Measurements from ENCODE around the gene CERT1. TPM values are rescaled to one million over a fixed set of nuclear protein-coding genes. Genes with fewer than 3 reads are reported as not detected.

The CERT1 gene
- total and polyA plus RNA-seq, 2 donors (not counting 1 experiment from before 2014, with no cell fraction given): 18.0 to 36.0 TPM

- Histone ChIP-seq H3K4me3 (replicated peaks in 1 of 4; ENCODE audit: control extremely low read depth in 1 of 4, insufficient read depth in 1 of 4, low read depth in 3 of 4, low read length in 4 of 4) (no peak overlapping the region), H3K27me3 (ENCODE audit: control insufficient read depth, insufficient read depth, low read length) (no peaks in the 10 kb centered on the region), H2AFZ (ENCODE audit: low read length) (no peak overlapping the region), H3K4me2 (ENCODE audit: extremely low read depth, insufficient read depth, low read length) (no peak overlapping the region), H3K9ac (ENCODE audit: insufficient read depth, low read length) (no peak overlapping the region), H3K79me2 (ENCODE audit: control insufficient read depth, insufficient read depth, low read length) (peaks cover 17% of the 10 kb centered on the region), H3K9me3 (ENCODE audit: control insufficient read depth, insufficient read depth, low read depth, low read length) (no peaks in the 10 kb centered on the region), H3K27ac (ENCODE audit: insufficient read depth, low read length) (no peak overlapping the region), H3K36me3 (ENCODE audit: control insufficient read depth, insufficient read depth, low read length) (no peaks in the 10 kb centered on the region), H4K20me1 (ENCODE audit: control insufficient read depth, extremely low read depth, insufficient read depth, low read length) (no peaks in the 10 kb centered on the region), H3K4me1 (ENCODE audit: control insufficient read depth, extremely low read depth, insufficient read depth, low read length) (no peaks in the 10 kb centered on the region)
- TF ChIP-seq CTCF (conservative IDR thresholded peaks at IDR 0.05 in 1 of 2, IDR thresholded peaks at IDR 0.05 in 1 of 2; ENCODE audit: low read depth in 1 of 2, low read length in 2 of 2) (no peak), EZH2 (IDR thresholded peaks at IDR 0.05; ENCODE audit: low read length, missing control alignments) (no peak)
- DNase-seq (ENCODE audit: low read depth in 2 of 2): no peak
Observed at GRCh38 chr5:75484605-75485004, 26.8 kb downstream of the CERT1 start.

- Histone ChIP-seq H4K20me1 (ENCODE audit: control insufficient read depth, extremely low read depth, insufficient read depth, low read length) (no peaks in the 10 kb centered on the region), H3K9me3 (ENCODE audit: control insufficient read depth, insufficient read depth, low read depth, low read length) (no peaks in the 10 kb centered on the region), H3K27ac (ENCODE audit: insufficient read depth, low read length) (no peak overlapping the region), H3K4me3 (replicated peaks in 1 of 4; ENCODE audit: control extremely low read depth in 1 of 4, insufficient read depth in 1 of 4, low read depth in 3 of 4, low read length in 4 of 4) (no peak overlapping the region), H3K4me1 (ENCODE audit: control insufficient read depth, extremely low read depth, insufficient read depth, low read length) (no peaks in the 10 kb centered on the region), H3K4me2 (ENCODE audit: extremely low read depth, insufficient read depth, low read length) (no peak overlapping the region), H3K79me2 (ENCODE audit: control insufficient read depth, insufficient read depth, low read length) (peaks cover 15% of the 10 kb centered on the region), H3K27me3 (ENCODE audit: control insufficient read depth, insufficient read depth, low read length) (no peaks in the 10 kb centered on the region), H3K9ac (ENCODE audit: insufficient read depth, low read length) (no peak overlapping the region), H3K36me3 (ENCODE audit: control insufficient read depth, insufficient read depth, low read length) (no peaks in the 10 kb centered on the region), H2AFZ (ENCODE audit: low read length) (no peak overlapping the region)
- TF ChIP-seq EZH2 (IDR thresholded peaks at IDR 0.05; ENCODE audit: low read length, missing control alignments): no peak
- TF ChIP-seq CTCF (conservative IDR thresholded peaks at IDR 0.05 in 1 of 2, IDR thresholded peaks at IDR 0.05 in 1 of 2; ENCODE audit: low read depth in 1 of 2, low read length in 2 of 2): no peak
- peak in 1 of 2 donors; percentile 6 for DNase-seq (ENCODE audit: low read depth in 2 of 2)
Observed at GRCh38 chr5:75482482-75482881, 28.9 kb downstream of the CERT1 start.

GRCh38 chr5:75481024-75481423, 30.4 kb downstream of the CERT1 start:
- peaks cover 13% of the 10 kb centered on the region for H3K79me2 ChIP-seq (ENCODE audit: control insufficient read depth, insufficient read depth, low read length)
- H2AFZ ChIP-seq (ENCODE audit: low read length): no peak overlapping the region
- no peak for DNase-seq (ENCODE audit: low read depth in 2 of 2)
- no peaks in the 10 kb centered on the region for H3K36me3 ChIP-seq (ENCODE audit: control insufficient read depth, insufficient read depth, low read length)
- no peak for TF ChIP-seq EZH2 (IDR thresholded peaks at IDR 0.05; ENCODE audit: low read length, missing control alignments)
- TF ChIP-seq CTCF (conservative IDR thresholded peaks at IDR 0.05 in 1 of 2, IDR thresholded peaks at IDR 0.05 in 1 of 2; ENCODE audit: low read depth in 1 of 2, low read length in 2 of 2): no peak
- no peaks in the 10 kb centered on the region for H3K27me3 ChIP-seq (ENCODE audit: control insufficient read depth, insufficient read depth, low read length)
- H3K4me2 ChIP-seq (ENCODE audit: extremely low read depth, insufficient read depth, low read length): no peak overlapping the region
- H3K9me3 ChIP-seq (ENCODE audit: control insufficient read depth, insufficient read depth, low read depth, low read length): no peaks in the 10 kb centered on the region
- no peaks in the 10 kb centered on the region for H4K20me1 ChIP-seq (ENCODE audit: control insufficient read depth, extremely low read depth, insufficient read depth, low read length)
- H3K27ac ChIP-seq (ENCODE audit: insufficient read depth, low read length): no peak overlapping the region
- H3K4me1 ChIP-seq (ENCODE audit: control insufficient read depth, extremely low read depth, insufficient read depth, low read length): no peaks in the 10 kb centered on the region
- no peak overlapping the region for H3K9ac ChIP-seq (ENCODE audit: insufficient read depth, low read length)
- H3K4me3 ChIP-seq (replicated peaks in 1 of 4; ENCODE audit: control extremely low read depth in 1 of 4, insufficient read depth in 1 of 4, low read depth in 3 of 4, low read length in 4 of 4): no peak overlapping the region

All from fibroblast of lung (primary cell).